ENCODE measurements around the gene CYTH3.

- TF ChIP-seq CTCF (conservative IDR thresholded peaks at IDR 0.05; ENCODE audit: low read depth, low read length) (no peak), NFE2L2 (IDR thresholded peaks at IDR 0.05; ENCODE audit: low read depth, low read length) (no peak), MXI1 (IDR thresholded peaks at IDR 0.05; ENCODE audit: borderline replicate concordance, low read depth, low read length) (no peak), BHLHE40 (IDR thresholded peaks at IDR 0.05; ENCODE audit: low read depth, low read length) (no peak), POLR2A (IDR thresholded peaks at IDR 0.05; ENCODE audit: low read depth, low read length) (no peak), RFX5 (IDR thresholded peaks at IDR 0.05; ENCODE audit: low read depth, low read length) (no peak), ELK1 (IDR thresholded peaks at IDR 0.05; ENCODE audit: borderline replicate concordance, low read depth, low read length) (no peak), SMC3 (IDR thresholded peaks at IDR 0.05; ENCODE audit: low read depth, low read length) (no peak), MAZ (IDR thresholded peaks at IDR 0.05; ENCODE audit: borderline replicate concordance, low read depth, low read length) (no peak), RAD21 (IDR thresholded peaks at IDR 0.05; ENCODE audit: low read length) (no peak), FOS (IDR thresholded peaks at IDR 0.05; ENCODE audit: low read depth, low read length) (no peak), USF2 (IDR thresholded peaks at IDR 0.05; ENCODE audit: low read depth, low read length) (no peak), CEBPB (IDR thresholded peaks at IDR 0.05; ENCODE audit: low read depth, low read length) (no peak), CHD1 (IDR thresholded peaks at IDR 0.05; ENCODE audit: low read depth, low read length) (no peak)
These were observed 156.2 kb downstream of the CYTH3 start for GRCh38 chr7:6116211-6116610.
